ENCODE measurements around the gene DUSP12.
A peak's percentile ranks its signal among the peaks of the same experiment; 100 is the strongest.
"Not testable (repeated sequence)": the region's sequence is repeated elsewhere in the genome, so short reads cannot be mapped to it uniquely, and the experiment has no call there.

Gene DUSP12, protein sequence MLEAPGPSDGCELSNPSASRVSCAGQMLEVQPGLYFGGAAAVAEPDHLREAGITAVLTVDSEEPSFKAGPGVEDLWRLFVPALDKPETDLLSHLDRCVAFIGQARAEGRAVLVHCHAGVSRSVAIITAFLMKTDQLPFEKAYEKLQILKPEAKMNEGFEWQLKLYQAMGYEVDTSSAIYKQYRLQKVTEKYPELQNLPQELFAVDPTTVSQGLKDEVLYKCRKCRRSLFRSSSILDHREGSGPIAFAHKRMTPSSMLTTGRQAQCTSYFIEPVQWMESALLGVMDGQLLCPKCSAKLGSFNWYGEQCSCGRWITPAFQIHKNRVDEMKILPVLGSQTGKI

DNA sequence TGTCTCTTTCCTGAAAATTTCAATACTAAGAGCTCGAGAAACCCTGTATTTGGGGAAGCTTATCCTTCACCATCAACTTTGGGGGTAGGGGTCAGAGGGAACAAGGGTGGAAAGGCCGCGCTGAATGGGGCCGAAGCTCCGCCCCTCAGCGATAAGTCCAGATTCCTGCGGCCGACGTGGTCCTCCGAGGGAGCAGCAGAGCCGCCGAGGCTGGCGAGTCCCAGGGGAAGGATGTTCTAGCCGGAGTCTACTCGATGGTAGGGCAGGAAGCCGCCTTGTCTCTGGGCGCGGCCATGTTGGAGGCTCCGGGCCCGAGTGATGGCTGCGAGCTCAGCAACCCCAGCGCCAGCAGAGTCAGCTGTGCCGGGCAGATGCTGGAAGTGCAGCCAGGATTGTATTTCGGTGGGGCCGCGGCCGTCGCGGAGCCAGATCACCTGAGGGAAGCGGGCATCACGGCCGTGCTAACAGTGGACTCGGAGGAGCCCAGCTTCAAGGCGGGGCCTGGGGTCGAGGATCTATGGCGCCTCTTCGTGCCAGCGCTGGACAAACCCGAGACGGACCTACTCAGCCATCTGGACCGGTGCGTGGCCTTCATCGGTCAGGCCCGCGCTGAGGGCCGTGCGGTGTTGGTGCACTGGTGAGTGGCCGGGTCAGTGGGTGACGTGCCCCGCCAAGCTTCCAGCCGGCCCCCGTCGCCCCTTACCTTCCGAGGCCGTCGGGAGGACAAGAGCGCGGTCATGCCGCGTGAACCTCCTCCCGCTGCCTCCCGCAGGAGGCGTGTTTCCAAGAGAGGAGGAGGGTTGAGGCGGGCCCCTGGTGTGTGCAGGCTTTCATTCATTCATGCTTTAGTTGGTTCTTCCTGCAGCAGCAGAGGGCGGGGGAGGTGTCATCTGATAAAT lies at the start of gene DUSP12:
DUSP12 (plus strand) TSS at position 278 of the 899 bp plus-strand sequence; CDS start at position 294, 16 bp downstream.
- peak; percentile 88 for DNase-seq

DNA sequence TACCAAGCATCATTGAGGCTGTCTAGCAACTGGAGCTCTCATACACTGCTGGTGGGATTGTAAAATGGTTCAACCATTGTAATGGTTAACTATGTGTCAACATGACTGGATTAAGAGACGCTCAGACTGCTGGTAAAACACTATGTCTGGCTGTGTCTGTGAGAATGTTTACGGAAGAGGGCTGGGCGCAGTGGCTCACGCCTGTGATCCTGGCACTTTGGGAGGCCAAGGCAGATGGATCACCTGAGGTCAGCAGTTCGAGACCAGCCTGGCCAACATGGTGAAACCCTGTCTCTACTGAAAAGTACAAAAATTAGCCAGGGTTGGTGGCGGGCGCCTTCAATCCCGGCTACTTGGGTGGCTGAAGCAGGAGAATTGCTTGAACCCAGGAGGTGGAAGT lies 47.3 kb upstream of the DUSP12 start:
- DNase-seq: no peak

DNA sequence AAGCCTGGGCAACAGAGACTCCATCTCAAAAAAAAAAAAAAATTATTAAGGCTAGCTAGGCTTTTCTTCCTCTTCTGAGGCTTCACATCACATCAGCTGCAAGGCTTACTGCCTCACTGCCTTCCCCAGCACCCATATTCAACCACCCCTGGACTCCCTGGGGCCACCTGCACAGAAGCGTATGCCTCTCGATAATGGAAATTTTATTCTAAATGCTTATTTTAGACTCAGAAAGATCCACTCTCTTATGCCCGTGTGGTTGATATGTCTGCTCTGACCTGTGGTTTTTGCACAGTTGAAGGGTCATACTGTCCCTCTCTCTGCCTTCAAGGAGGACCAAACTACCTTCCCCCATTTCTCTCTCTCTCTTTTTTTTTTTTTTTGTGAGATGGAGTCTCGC lies 44.0 kb upstream of the DUSP12 start:
- no peak for DNase-seq

DNA sequence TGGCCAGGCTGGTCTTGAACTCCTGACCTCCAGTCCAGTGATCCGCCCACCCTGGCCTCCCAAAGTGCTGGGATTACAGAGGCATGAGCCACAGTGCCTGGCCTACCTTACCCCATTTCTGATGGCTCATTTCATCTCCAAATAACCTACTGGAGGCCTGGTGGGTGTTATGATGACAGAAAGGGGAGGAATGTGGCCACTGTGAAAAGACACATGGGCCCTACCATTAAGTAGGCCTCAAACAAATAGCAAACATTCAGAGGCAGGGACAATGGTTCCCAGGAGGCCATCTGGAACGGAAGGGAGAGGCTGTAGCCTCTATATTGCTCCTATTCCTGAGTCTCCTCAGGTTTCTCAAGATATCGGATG lies 43.5 kb upstream of the DUSP12 start:
- DNase-seq: no peak

DNA sequence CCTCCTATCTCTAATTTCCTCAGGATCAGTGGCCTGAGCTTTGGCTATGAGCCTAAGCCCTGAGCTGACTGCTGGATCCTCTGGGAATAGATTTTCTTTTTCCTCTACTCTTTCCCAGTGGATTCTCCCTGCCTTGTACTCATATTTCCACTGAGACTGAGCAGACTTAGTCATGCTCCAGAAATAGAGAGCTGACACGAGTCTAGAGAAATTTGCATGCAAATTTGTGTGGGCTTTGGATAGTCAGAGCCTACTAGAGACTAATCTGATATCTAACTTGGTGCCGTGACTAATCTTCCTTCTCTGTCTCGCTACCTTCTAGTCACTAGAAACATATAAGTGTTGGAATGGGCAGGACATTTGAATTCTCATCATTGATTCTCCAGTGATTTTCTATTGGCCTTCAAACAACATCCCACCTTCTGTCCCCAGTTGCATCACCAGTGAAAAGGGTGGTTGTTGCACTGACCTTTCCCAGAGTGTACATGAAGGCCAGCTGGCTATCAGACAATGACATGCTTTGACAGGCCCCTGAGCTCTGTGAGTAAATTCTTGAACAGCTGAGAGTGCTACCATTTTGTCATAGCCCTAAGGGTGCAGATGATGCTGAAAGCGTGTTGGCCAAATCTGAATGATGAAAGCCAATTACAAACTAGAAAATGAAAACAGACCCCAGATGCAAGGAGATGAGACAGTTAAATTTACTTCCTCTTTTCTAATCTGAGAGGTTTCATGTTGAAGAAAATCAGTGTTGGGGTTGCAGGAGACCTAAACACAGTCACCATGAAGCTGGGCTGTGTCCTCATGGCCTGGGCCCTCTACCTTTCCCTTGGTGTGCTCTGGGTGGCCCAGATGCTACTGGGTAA lies 42.9 kb upstream of the DUSP12 start, which contains the start of gene FCRLA:
FCRLA (plus strand) TSS at position 748 of the 866 bp plus-strand sequence; CDS start at position 784, 36 bp downstream.
- DNase-seq: no peak

DNA sequence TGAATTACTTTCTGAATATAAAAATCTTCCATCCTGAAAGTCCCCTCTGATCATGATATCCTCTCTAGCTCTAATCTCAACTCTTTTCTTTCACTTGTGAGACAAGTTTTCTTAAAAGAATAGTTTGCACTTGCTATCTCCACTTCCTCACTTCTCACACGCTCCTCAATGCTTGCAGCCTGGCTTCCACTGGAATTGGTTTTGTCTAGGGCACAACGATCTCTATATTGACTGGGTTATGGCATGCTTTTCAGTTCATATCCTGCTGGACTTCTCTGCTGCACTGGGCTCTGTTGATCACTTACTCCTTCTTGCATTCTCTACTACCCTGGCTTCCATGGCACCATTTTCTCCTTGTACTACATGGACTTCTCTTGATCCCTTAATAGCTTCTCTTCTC lies 42.1 kb upstream of the DUSP12 start:
- no peak for DNase-seq

DNA sequence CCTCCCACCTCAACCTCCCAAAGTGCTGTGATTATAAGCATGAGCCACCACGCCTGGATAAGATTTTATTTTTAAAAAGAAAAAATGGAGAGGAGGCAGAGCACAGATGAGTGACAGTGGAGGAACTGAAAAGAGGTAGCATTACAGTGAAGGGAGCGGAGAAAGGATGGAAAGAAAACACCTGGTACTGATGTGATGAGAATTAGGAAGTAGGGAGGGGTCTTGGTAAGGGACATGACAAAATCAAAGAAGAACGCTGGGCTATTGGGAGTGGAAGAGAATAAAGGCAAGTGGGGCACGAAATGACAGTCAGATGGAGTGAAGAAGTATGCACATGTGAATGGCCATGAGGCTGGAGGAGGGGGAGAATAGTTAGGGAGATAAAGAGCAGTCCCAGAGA lies 40.2 kb upstream of the DUSP12 start:
- DNase-seq: no peak

DNA sequence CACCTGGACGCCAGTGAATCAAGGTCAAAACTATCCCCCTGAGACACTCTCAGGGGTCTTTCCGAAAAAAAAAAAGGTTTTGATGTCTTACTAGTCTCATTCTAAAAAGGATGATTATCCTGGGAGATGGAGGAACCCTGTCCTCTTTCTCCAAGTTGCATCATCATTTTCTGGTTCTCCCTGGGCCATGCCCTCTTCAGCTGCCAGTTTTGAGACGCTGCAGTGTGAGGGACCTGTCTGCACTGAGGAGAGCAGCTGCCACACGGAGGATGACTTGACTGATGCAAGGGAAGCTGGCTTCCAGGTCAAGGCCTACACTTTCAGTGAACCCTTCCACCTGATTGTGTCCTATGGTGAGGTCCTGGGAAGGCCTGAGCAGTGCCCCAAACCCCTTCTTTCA lies 39.0 kb upstream of the DUSP12 start:
- no peak for DNase-seq

DNA sequence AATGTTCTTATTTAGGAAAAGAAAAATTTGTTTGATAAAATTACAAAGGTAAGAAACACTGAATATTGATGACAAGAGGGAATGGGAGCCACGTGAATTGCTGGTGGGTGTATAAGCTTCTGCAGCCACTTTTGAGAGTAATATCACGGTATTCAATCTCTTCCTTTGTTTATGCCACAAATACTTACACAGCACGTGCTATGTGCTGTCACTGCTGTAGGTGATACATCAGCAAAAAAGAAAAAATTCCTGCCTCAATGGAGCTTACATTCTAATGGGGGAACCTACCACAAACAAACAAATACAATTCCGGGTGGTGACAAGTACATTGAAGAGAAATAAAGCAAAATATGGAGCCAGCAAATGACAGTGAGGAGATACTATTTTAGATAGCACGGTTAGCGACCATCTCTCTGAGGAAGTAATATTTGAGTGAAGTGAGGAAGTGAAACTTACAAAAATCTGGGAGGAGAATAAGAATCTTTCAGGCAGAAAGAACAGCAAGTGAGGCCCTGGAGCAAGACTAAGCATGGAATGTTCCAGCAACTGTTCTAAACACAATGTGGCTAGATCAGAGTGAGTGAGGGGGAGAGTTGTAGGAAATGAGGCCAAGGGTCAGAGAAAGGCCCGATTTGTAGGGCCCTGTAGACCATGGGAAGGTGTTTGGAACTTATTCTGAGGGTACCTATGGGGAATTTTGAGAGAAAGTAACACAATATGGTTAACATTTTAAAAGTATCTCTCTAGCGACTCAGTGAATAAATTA lies 30.8 kb upstream of the DUSP12 start:
- no peak for DNase-seq

DNA sequence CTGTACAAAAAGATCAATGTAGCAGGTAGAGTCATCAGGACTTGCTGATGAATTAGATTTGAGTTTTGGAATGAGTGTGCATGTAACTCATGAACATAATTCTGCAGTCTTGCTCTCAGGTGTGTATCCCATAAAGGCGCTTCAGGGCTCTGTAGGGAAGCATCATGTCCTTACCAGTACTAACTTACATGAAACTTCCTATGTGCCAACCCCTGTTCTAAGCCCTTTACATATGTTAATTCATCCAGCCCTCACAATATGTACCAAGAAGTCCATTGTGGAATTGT lies 30.3 kb upstream of the DUSP12 start:
- DNase-seq: no peak

DNA sequence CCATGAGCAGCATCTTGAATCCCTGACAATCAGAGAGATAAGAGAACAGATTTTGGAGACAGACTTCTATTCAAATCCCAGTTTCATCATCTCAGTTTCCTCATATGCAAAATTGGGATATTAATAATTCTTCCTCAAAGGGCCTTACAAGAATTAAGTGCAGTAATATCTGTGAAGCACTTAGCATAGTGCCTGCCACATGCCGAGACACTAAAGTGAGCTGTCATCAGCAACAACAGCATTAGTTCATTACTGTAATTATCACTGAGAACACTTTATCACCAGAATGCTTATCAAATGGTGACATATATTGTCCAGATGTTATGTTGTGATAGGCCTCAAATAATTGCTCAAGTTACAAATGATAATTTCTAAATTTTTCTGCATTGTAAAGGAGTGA lies 29.2 kb upstream of the DUSP12 start:
- no peak for DNase-seq

DNA sequence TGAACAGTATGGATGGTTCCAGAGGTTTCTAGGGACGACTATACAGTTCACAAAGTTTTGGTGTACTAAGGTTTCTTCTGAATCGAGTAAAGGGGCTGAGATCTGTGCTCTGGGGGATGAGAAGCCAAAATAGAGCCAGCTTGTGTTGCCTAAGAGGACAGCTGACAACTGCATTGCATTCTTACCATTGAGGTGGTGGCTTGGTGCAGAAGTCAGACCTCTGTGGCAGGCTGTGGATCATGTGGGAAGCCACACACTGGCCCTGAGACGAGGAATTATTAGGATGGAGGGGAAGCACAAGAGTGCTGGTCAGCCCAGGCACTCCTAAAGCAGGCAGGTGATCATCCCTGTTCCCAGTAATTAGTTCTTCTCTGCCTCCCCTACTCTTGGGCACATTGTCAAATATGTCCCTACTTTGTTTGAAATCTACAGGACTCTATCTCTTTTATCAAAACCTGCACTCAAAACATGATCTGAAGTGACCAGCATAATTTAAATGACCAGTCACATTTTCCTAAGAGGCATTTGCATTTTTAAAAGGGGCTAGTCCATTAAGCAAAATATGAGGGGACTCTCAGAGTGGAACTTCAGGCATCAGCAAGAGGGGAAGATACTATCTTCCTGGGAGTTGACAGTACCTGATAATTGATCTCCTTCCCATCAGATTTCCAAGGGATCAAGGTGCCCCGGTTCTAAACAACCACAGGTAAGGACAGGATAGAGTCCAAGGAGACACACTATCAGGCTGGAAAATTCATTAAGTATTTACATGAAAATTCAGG lies 28.4 kb upstream of the DUSP12 start, which contains the start of gene FCRLB:
FCRLB (plus strand) TSS at position 589 of the 782 bp plus-strand sequence. CDS start 1,129 bp downstream, outside the sequence.
- DNase-seq: no peak

DNA sequence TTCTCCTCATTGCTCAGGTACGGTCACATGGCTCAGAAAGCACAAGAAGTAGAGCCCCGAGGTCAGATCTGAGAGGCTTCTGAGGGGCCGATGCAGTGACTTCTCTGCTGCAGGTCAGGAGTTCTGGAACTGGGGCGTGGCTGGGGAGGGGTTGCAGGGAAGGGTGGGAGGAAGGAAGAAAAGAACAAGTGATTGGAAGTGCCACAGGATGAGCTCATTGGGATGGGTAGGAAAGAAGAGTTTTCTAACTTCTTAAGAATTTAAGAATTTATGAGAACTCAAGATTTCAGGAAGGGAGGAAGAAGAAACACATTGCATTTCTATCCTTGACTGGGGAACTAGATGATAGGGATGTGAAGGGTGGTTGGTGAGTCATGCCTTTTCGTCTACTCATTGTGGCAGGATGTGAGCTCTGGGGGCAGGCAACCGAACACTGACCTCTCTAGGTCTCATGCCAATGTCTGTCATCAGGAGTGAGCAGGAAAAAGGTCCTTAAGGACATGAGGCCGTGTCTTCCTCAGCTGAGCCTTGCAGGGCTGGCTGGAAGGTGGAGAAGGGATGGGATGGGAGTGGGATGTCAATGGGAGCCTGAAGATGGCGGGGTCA lies 27.7 kb upstream of the DUSP12 start:
- no peak for DNase-seq

DNA sequence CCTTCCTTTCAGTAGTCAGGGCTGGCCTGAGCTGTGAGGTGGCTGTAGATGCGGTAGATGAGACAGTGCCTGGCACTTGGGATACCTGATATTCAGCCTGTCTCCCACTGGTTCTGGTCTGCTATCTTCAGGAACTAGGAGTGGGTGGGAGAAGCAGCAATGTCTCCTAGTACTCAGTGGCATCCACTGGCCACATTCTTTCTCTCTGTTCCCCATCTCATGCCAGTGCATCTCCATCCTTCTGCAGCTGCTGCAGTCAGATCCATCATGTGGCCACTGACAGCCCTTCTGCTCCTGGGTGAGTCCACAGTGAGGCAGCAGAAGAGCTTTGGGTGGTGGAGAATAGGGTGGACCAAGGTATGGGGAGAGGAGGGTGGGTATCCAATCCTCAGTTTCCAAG lies 27.2 kb upstream of the DUSP12 start:
- DNase-seq: no peak

DNA sequence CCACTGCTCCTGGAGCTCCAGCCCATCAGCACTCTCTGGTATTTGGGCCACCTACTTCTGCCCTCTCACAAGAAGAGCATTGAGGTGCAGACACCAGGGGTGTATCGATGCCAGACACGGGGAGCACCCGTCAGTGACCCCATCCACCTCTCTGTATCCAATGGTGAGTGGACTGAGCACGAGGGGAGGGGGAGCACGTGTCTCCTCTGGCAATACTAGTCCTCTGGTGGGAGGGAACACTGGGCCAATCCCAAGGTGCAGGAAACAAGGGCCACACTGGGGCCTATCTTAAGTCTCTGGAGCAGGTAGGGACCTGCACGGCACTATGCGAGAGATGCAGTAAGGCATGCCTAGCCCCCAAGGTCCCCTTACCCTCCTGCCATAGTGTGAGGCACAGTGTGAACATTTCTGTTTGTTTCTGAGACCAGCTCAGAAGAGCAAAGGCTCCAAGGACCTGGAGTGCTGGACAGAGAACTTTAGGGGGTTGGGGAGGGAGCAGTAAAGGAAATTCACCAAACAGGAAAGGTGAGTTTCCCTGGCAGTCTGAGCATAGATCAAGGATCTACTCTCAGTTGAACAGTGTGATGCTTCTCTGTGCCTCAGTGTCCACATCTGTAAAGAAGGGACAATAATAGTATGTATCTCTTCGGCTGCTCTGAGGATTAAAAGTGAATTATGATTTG lies 26.0 kb upstream of the DUSP12 start:
- no peak for DNase-seq

DNA sequence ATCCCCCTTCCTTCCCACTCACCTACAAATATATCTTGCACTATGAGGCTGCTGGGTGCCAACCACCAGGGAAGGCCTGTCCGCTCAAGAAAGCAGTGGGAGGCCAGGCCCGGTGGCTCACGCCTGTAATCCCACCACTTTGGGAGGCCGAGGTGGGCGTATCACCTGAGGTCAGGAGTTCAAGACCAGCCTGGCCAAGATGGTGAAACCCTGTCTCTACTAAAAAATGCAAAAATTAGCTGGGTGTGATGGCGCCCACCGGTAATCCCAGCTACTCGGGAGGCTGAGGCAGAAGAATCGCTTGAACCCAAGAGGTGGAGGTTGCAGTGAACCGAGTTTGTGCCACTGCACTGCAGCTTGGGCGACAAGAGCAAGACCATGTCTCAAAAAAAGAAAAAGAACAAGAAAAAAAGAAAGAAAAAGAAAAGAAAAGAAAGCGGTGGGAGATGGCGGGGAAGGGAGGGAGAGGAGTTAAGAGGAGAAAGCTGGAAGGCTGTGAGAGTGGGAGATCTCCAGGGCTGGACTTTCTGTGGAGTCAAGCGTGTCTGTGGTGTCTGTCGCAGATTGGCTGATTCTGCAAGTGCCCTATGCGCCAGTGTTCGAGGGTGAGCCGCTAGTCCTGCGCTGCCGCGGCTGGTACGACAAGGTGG lies 24.2 kb upstream of the DUSP12 start:
- not testable (repeated sequence) for DNase-seq

DNA sequence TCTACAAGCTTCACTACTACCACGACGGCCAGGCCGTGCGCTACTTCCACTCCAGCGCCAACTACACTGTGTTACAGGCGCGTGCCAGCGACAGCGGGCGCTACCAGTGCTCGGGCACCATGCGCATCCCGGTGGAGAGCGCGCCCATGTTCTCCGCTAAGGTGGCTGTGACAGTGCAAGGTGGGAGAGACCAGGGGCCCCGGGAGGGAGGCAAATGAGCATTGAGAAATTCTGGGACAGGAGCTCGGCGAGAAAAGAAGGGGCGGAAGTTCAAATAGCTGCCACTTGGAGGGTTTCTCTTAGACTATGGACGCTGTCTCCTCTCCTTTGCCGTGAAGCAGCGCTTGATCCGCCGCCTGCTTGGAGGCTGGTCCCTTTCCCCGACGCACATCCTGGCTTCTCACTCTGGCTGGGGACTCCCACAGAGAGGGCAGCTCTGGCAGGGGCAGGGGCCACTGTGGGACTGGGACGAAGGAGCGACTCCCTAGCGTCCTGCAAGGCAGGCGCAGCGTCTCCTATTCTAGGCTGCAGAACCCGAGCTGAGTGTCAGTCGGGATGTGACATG lies 23.6 kb upstream of the DUSP12 start:
- DNase-seq: peak; percentile 56

DNA sequence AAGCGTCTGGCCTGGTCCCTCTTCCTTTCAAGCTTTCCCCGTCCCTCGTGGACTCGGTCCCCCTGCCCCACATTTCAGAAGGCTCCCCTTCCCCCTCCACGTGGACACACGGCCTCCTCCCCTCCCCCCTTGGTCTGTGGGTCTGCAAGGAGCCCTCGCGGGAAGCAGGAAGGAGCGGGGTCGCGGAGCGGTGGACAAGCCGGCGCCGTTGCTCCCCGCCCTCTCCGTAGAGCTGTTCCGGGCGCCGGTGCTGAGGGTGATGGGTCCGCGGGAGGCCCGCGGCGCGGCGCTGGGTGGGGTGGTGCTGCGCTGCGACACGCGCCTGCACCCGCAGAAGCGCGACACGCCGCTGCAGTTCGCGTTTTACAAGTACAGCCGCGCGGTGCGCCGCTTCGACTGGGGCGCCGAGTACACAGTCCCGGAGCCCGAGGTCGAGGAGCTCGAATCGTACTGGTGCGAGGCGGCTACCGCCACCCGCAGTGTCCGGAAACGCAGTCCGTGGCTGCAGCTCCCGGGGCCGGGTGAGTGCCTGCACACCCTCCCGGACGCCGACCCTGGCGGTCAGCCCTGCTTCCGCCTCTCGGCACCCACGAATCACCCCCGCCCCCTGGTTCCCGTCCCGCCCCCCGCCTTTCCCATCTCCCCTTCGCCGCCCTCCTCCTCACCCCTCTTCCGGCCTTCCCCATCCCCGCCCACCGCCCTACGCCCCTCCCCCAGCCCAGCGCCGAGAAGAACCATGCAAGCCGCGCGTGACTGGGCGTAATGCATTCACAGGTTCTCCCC lies 22.9 kb upstream of the DUSP12 start:
- DNase-seq: peak; percentile 88
